Stimulated activated CD8-positive, alpha-beta memory T cell treated with anti-CD3 and anti-CD28 coated beads, Interleukin-2, amount 100 ng/mL, for 48 hours (primary cell): ENCODE data around the gene HIP1.
"Not testable (repeated sequence)": the region's sequence is repeated elsewhere in the genome, so short reads cannot be mapped to it uniquely, and the experiment has no call there.

Experiments
- DNase-seq, 2 donors: peaks; one replicate each; pipeline ENCODE4 v3.0.0-alpha.2; 2020; ENCODE audit warnings: low read depth in 2 of 2

The HIP1 gene

DNA sequence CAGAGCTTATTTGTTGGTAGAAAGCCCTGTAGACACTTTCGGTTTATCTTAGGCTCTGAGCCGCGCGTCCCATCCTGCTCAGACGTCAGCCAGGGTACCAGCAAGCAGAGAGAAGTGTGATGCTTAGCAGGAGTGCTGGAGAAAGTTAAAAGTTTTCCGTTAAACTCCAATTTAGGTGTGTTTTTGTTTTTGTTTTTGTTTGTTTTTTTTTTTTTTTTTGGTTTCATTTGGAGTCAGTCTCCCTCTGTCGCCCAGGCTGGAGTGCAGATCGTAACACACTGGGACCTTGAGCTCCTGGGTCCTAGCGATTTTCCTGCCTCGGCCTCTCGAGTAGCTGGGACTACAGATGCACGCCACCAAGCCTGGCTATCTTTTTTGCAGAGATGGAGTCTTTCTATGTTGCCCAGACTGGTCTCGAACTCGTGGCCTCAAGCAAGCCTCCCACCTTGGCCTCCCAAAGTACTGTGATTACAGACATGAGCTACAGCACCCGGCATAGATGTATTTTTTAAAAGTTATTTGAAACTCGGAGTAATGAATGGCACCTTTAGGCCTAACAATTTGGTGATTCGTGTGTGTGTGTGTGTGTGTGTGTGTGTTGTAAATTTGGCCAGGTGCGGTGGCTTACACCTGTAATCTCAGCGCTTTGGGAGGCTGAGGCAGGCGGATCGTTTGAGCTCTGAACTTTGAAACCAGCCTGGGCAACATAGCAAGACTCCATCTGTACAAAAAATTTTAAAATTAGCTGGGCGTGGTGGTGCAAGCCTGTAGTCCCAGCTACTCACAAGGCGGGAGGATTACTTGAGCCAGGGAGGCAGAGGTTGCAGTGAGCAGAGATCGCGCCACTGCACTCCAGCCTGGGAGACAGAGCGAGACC lies 1.3 kb upstream of the HIP1 start:
- DNase-seq = no peak

- peak; percentile 98 for DNase-seq
Observed at GRCh38 chr7:75738975-75739795, 444 bp upstream of the HIP1 start.

DNA sequence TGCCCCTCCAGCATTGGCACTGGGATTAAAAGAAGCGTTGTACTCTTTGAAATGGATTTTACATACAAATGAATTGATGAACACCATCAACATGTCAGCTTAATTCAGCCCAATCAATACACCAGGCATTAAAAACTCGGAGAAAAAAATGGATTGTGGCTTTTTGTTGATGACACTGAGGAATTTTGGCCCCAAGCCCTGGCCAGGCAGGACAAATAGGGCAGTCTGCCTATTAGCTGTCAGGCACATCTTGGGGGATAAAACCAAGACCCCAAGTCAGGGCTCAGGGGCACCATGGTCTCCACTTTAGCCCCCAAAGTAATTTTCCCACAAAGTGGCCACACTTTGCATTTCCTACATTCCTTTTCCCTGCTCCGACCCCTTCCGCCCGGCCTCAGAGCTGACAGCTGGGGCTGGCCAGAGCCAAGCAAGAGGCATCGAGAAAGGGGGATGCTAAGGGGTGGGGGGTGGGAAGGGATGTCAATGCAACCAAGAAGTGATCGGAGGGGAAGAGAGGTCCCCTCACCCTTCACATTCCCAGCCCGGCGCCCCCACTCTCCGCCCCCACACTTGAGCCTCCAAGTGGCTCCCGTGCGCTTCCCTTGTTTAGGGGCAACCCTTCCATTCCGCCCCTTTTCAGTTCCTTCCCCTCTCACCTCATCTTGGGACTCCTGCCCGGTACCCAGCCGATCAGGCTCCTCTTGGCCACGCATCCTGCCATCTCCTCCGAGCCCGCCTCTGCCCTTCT lies 711 bp downstream of the HIP1 start:
- DNase-seq = no peak

DNA sequence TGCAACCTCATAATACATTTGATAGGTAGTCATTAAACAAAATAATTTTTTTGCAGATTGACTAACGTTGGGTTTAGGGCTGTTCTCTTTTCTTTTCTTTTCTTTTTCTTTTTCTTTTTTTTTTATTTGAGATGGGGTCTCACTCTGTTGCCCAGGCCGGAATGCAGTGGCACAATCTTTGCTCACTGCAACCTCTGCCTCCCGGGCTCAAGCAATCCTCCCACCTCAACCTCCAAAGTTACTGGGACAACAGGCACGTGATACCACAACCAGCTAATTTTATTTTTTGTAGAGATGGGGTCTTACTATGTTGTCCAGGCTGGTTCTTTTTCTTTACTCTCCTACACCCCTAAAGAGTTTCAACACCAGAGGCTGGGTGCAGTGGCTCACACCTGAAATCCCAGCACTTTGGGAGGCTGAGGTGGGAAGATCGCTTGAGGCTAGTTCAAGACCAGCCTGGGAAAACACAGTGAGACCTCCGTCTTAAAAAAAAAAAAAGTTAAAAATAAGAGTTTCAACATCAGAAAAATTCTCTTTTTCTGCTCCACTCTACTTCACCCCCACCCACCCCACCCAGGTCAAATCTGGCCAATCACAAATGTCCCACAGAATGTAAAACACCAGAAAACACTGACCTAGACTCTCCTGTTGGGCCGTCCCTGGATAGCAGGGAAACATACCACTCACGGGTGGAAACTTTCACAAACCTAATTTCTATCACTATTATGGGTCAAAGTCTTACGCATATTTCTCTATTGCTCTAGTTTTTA lies 3.0 kb downstream of the HIP1 start:
- DNase-seq = no peak

GRCh38 chr7:75734586-75735458 lies 3.9 kb downstream of the HIP1 start:
- no peak for DNase-seq

GRCh38 chr7:75732764-75733630 lies 5.7 kb downstream of the HIP1 start:
- no peak for DNase-seq

- DNase-seq = no peak
Observed at GRCh38 chr7:75732016-75732521, 6.7 kb downstream of the HIP1 start.

GRCh38 chr7:75729851-75730274 lies 8.9 kb downstream of the HIP1 start:
- no peak for DNase-seq

- no peak for DNase-seq
Observed at GRCh38 chr7:75727881-75728593, 10.7 kb downstream of the HIP1 start.

GRCh38 chr7:75727351-75727750 lies 11.4 kb downstream of the HIP1 start:
- not testable (repeated sequence) for DNase-seq

GRCh38 chr7:75725306-75725705 lies 13.4 kb downstream of the HIP1 start:
- DNase-seq = no peak

- DNase-seq = no peak
Observed at GRCh38 chr7:75723444-75723843, 15.3 kb downstream of the HIP1 start.

DNA sequence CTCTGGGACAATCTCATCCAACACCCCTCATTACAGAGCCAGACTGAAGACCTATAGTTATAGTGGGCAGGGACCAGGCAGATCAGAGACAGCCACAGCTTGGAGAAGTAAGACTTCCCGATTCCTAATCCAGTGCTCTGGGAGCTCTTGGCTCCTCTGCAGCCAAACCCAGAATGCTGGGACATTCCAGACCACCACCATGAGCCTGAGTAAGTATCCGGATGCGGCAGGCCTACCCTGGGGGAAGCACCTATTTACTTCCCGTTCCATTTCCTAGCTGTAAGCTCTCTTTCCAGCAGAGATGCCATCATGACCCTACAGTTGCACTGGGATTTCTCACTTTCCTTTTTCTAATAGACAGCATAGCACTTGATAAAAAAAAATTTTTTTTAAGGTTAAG lies 16.4 kb downstream of the HIP1 start:
- no peak for DNase-seq

- DNase-seq = not testable (repeated sequence)
Observed at GRCh38 chr7:75721922-75722321, 16.8 kb downstream of the HIP1 start.

- no peak for DNase-seq
Observed at GRCh38 chr7:75721426-75721825, 17.3 kb downstream of the HIP1 start.

DNA sequence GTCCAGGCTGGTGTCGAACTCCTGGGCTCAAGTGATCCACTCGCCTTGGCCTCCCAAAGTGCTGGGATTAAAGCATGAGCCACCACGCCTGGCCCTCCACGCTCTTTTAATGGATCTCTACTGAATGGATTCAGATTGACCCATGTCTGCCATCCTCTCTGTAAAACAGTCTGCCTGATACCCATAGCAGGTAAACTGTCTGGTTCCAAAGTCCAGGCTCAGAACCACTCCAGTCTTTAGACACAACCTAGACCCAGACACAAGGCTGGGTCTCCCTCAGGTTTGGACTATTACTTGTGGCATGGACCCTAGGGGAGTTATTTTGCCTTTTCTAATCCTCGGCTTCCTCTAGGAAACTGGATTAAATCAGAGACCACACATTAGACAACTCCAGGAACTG lies 19.1 kb downstream of the HIP1 start:
- DNase-seq = no peak

DNA sequence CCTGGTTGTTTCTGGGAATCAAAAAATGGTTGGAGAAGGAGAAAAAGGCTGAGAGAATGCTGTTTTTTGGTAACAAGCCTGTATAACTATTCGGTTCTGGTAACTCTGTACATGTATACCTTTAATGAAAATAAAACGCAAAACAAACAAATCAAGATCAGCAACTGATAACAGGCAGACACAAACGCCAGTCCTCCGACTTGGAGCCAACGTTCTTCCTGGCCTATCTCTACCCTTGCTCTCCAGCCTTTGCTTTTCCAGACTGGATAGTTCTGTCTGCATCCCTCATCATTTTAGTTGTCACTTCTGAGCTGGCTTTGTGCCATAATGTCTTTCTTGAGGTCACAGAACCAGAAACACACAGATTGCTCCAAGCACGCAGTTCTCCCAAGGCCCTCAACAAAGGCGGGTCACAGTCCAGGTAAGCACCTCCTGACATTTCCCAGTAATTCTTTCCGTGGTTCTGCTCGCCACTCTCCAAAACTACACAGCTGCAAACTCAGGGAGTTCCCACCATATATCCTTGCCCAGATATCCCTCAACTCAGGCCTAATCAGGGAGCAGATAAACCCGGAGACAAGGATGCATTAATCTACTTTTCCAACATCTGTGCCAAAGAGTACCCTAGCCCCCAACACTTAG lies 20.2 kb downstream of the HIP1 start:
- DNase-seq = no peak

DNA sequence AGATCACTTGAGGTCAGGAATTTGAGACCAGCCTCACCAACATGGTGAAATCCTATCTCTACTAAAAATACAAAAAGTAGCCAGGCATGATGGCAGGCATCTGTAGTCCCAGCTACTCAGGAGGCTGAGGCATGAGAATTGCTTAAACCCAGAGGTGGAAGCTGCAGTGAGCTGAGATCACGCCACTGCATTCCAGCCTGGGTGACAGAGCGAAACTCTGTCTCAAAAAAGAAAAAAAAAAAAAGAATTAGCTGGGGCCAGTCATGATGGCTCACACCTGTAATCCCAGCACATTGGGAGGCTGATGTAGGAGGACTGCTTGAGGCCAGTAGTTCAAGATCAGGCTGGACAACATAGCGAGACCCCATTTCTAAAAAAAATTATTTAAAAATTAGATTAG lies 21.0 kb downstream of the HIP1 start:
- not testable (repeated sequence) for DNase-seq
